OCI-LY3 (cell line): ENCODE results near the gene INCENP.

ENCODE experiments used
- H2AFZ ChIP-seq: fragments of 200-600, 300-600 bp; shearing (Covaris generic); 2 replicates; pipeline ENCODE4 v1.6.0; 2014; ENCODE audit warnings: antibody characterized with exemption, low read depth, low read length
- H3K27ac ChIP-seq: fragments of 200-600, 300-600 bp; sonication (generic); 2 replicates; pipeline ENCODE4 v1.5.1; 2014; ENCODE audit warnings: mild to moderate bottlenecking, low read length, moderate library complexity, mixed read lengths
- H3K27me3 ChIP-seq: fragments of 200-600, 300-600 bp; sonication (generic); 2 replicates; pipeline ENCODE4 v1.6.1; 2014; ENCODE audit warnings: low read depth, low read length, mixed read lengths
- H3K36me3 ChIP-seq: fragments of 200-600, 300-600 bp; sonication (generic); replicated peaks from 2 replicates; pipeline ENCODE3; 2014; ENCODE audit warnings: low read depth, low read length, mixed read lengths
- H3K4me1 ChIP-seq: fragments of 300-600, 200-600 bp; sonication (generic); 2 replicates; pipeline ENCODE4 v1.6.1; 2014; ENCODE audit warnings: low read length, mixed read lengths
- H3K4me2 ChIP-seq: fragments of 200-600, 300-600 bp; sonication (generic); 2 replicates; pipeline ENCODE4 v1.6.1; 2014; ENCODE audit warnings: low read length, mixed read lengths
- H3K4me3 ChIP-seq: fragments of 300-600, 200-600 bp; sonication (generic); 2 replicates; pipeline ENCODE4 v1.5.1; 2014; ENCODE audit warnings: antibody characterized with exemption, mild to moderate bottlenecking, low read length, moderate library complexity
- H3K79me2 ChIP-seq: fragments of 300-600, 200-600 bp; shearing (Covaris generic); 2 replicates; pipeline ENCODE4 v1.6.1; 2014; ENCODE audit warnings: mild to moderate bottlenecking, low read length, mixed read lengths
- H3K9ac ChIP-seq: fragments of 300-600, 200-600 bp; shearing (Covaris generic); 2 replicates; pipeline ENCODE4 v1.6.0; 2014; ENCODE audit warnings: mild to moderate bottlenecking, low read length, moderate library complexity
- H3K9me3 ChIP-seq: fragments of 200-600, 300-600 bp; shearing (Covaris generic); 2 replicates; pipeline ENCODE4 v1.6.1; 2014; ENCODE audit warnings: low read length, mixed read lengths; ENCODE audit not compliant: insufficient read depth
- H4K20me1 ChIP-seq: fragments of 200-600, 300-600 bp; sonication (generic); 2 replicates; pipeline ENCODE4 v1.6.1; 2016; ENCODE audit warnings: low read length, mixed read lengths; ENCODE audit not compliant: insufficient read depth
- CTCF ChIP-seq: fragments of 200-600, 300-600 bp; sonication (generic); IDR thresholded peaks from 2 replicates; pipeline ENCODE4 v1.5.1; 2014; ENCODE audit warnings: antibody characterized with exemption, low read length, low read depth
- EZH2phosphoT487 ChIP-seq: fragments of 200-600 bp; shearing (Covaris generic); IDR thresholded peaks from 2 replicates; pipeline ENCODE4 v1.6.1; 2018; ENCODE audit warnings: antibody characterized with exemption, mixed run types, low read depth

Gene INCENP

GRCh38 chr11:62105667-62106191 lies 18.1 kb upstream of the INCENP start:
- Histone ChIP-seq H2AFZ (no peak overlapping the region), H3K4me3 (no peak overlapping the region)
- TF ChIP-seq EZH2phosphoT487 (no peak), CTCF (no peak)

GRCh38 chr11:62108017-62108750 lies 15.6 kb upstream of the INCENP start:
- Histone ChIP-seq H3K4me3 (no peak overlapping the region), H3K4me2 (no peak overlapping the region), H3K9ac (no peak overlapping the region), H4K20me1 (no peaks in the 10 kb centered on the region), H3K36me3 (no peaks in the 10 kb centered on the region), H3K27me3 (peaks cover 12% of the 10 kb centered on the region; the same call in 1 of the 2 replicates), H3K4me1 (no peaks in the 10 kb centered on the region; the same call in 1 of the 2 replicates), H2AFZ (no peak overlapping the region), H3K79me2 (no peaks in the 10 kb centered on the region), H3K9me3 (no peaks in the 10 kb centered on the region), H3K27ac (no peak overlapping the region)
- TF ChIP-seq CTCF (peak; percentile 93), EZH2phosphoT487 (no peak)

More at GRCh38 chr11:62105667-62106191, 18.1 kb upstream of the INCENP start:
- H3K9me3 ChIP-seq: no peaks in the 10 kb centered on the region
- H3K36me3 ChIP-seq: no peaks in the 10 kb centered on the region
- H3K4me1 ChIP-seq: no peaks in the 10 kb centered on the region
- no peaks in the 10 kb centered on the region for H3K79me2 ChIP-seq
- no peak overlapping the region for H3K27ac ChIP-seq
- peaks cover 12% of the 10 kb centered on the region; the same call in 1 of the 2 replicates for H3K27me3 ChIP-seq
- no peak overlapping the region for H3K4me2 ChIP-seq
- no peaks in the 10 kb centered on the region for H4K20me1 ChIP-seq
- H3K9ac ChIP-seq: no peak overlapping the region

- Histone ChIP-seq H3K4me2 (no peak overlapping the region), H3K27ac (no peak overlapping the region), H3K27me3 (peaks cover 12% of the 10 kb centered on the region; the same call in 1 of the 2 replicates), H3K36me3 (no peaks in the 10 kb centered on the region), H3K9me3 (no peaks in the 10 kb centered on the region), H3K9ac (no peak overlapping the region), H4K20me1 (no peaks in the 10 kb centered on the region), H2AFZ (no peak overlapping the region), H3K4me1 (no peaks in the 10 kb centered on the region; the same call in 1 of the 2 replicates), H3K79me2 (no peaks in the 10 kb centered on the region), H3K4me3 (no peak overlapping the region)
- no peak for TF ChIP-seq EZH2phosphoT487
- no peak for TF ChIP-seq CTCF
These were observed 14.8 kb upstream of the INCENP start for GRCh38 chr11:62108971-62109404.

- TF ChIP-seq EZH2phosphoT487 (no peak), CTCF (no peak)
- peaks cover 8% of the 10 kb centered on the region for H3K9me3 ChIP-seq
- H3K9ac ChIP-seq: no peak overlapping the region
- H3K36me3 ChIP-seq: no peaks in the 10 kb centered on the region
- H3K79me2 ChIP-seq: no peaks in the 10 kb centered on the region
- no peak overlapping the region for H2AFZ ChIP-seq
- no peaks in the 10 kb centered on the region; the same call in 1 of the 2 replicates for H3K4me1 ChIP-seq
- H3K4me2 ChIP-seq: no peak overlapping the region
- H3K27me3 ChIP-seq: no peaks in the 10 kb centered on the region
- H4K20me1 ChIP-seq: no peaks in the 10 kb centered on the region
- H3K4me3 ChIP-seq: no peak overlapping the region
- H3K27ac ChIP-seq: no peak overlapping the region
These were observed 8.6 kb upstream of the INCENP start for GRCh38 chr11:62115085-62115694.
